Glomerular endothelial cell (primary cell): ENCODE data around the gene MTHFD1. TPM values are rescaled to one million over a fixed set of nuclear protein-coding genes. Genes with fewer than 3 reads are reported as not detected.

Experiments
- DNase-seq: peaks from one replicate; pipeline ENCODE4 v3.0.0-alpha.2; 2011; ENCODE audit warnings: low read depth, low spot score; ENCODE audit errors: extremely low read depth
- total RNA-seq: library from RNA; depleted of rRNA; stranded (reverse); fragments of >200 nt; gene quantifications from 2 replicates; pipeline ENCODE4 v1.2.3, GENCODE V29; 2015

The MTHFD1 gene
- total RNA-seq, 1 donor from 2014 or later: 43.3 TPM

DNA sequence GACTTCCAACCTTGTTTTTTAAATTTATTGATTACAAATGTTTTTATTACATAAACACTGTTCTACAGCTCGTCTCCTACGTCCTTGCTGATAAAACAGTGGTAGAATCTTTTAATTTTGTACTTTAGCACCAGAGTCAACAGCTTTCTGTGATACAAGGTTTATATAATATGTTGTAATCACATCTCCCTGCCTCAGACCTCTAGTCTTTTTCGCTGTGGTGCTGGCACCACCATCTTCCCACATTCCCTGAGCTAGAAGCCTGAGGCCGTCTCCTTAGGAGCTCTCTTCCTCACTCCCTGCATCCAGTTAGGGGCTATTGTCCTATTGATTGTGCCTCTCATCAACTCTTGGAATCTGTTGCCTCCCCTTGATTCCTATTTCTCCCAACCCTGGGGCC lies 17.1 kb downstream of the MTHFD1 start:
- no peak for DNase-seq

- DNase-seq: no peak
These were observed 19.2 kb downstream of the MTHFD1 start for GRCh38 chr14:64407329-64407728.

- DNase-seq: no peak
These were observed 21.2 kb downstream of the MTHFD1 start for GRCh38 chr14:64409126-64409920.

DNA sequence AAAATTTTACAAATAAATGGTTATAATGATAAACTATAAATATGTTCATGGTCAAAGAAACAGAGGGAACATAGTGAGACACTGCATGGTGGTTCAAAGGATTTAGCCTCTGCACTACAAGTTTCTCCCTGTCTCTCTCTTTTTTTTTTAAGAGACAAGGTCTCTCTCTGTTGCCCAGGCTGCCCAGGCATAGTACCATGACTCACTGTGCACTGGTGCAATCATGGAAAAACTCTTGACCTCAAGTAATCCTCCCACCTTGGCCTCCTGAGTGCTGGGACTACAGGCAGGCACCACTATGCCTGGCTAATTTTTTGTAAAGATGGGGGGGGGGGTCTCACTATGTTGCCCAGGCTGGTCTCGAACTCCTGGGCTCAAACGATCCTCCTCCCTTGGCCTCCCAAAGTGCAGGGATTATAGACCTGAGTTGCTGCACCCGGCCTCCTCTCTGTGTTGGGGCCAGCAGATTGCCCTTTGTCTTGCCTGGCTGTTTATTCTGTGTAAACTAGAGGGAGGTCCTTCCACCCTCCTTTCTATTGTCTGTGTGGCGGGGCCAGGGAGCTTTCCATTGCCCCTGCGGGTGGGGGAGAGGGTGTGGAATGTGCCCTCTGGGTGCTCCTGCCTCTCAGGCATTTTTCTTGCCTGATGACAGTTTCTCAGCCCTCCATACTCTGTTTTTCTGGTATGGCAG lies 22.1 kb downstream of the MTHFD1 start:
- DNase-seq: no peak

GRCh38 chr14:64411001-64411400 lies 22.8 kb downstream of the MTHFD1 start:
- no peak for DNase-seq

DNA sequence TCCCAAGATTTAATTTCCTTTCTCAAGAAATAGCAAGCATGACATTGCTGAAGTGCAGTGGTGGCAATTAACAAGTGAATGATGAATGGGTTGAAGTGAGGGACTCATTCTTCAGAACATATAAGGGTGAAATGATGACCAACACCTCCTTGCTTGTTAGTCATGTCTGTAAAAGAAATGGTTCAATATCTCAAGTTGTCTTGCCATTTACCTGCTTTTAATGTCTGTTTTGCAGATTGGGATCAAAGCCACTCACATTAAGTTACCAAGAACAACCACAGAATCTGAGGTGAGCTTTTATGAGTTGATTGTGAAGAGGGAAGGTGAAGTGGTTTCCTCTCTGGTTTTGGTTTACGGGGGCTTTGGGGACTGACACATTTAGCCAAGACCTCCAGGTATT lies 24.1 kb downstream of the MTHFD1 start:
- no peak for DNase-seq

DNA sequence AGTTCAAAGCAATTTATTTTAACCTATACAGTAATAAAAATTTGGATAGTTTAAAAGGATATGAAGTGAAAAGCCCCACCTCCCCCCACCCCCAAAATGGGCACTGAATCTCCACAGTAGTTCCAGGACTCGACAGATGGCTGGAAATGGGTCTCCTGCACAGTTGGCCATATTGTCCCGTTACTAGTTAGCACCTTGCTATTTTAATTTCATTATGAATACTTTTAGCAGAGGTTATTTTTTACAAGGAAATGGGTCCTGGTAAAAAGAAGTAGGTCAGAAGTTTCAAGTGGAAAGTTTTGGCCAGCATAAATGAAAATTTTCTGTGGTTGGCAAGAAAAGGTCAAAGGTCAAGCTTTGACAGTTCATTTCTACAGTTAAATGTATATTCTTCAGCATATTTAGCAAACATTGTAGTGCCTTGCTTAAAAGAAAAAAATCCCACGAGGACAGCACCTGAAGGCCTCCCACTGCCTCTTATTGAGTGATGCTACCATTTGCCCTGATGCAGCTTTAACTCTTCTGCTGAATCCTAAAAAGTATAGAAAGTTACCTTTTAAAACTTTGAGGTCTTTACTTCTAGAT lies 28.3 kb downstream of the MTHFD1 start:
- no peak for DNase-seq

DNA sequence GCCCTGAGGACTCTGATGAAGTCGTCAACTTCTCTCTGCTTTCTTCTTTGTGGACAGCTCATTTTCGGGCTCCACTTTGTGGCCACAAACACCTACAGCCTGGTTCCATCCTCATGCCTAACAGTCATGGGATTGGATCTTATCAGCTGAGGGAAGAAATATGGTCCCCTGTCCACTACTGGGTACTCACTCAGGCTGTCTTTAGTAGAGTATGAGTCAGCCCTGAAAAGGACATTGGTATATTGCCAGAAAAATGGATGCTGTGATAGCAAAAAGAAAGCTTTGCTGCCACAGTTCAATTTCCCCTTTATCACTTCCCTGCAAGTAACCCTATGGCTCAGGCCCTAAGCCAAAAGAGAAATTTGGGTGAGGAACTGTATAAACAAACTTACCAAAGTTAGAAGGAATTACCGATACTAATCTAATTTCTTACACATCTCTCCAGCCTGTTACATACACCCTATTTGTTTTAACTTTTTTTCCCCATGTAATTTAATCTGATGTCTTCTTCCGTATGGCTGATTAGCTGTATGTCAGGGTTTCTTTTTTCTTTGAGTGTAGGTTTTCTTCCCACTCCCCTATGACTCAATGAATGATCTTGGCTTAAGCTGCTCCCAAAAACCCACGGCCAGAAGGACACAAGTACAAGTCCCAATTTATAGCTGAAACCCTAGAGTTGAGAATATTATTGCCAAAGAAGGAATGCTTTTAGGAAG lies 29.1 kb downstream of the MTHFD1 start:
- DNase-seq: no peak

- DNase-seq: no peak
These were observed 29.6 kb downstream of the MTHFD1 start for GRCh38 chr14:64417771-64418125.

GRCh38 chr14:64419003-64419402 lies 30.9 kb downstream of the MTHFD1 start:
- DNase-seq: no peak

GRCh38 chr14:64421166-64421565 lies 33.0 kb downstream of the MTHFD1 start:
- DNase-seq: no peak

GRCh38 chr14:64422005-64422404 lies 33.9 kb downstream of the MTHFD1 start:
- DNase-seq: no peak

GRCh38 chr14:64422756-64423155 lies 34.6 kb downstream of the MTHFD1 start:
- no peak for DNase-seq

DNA sequence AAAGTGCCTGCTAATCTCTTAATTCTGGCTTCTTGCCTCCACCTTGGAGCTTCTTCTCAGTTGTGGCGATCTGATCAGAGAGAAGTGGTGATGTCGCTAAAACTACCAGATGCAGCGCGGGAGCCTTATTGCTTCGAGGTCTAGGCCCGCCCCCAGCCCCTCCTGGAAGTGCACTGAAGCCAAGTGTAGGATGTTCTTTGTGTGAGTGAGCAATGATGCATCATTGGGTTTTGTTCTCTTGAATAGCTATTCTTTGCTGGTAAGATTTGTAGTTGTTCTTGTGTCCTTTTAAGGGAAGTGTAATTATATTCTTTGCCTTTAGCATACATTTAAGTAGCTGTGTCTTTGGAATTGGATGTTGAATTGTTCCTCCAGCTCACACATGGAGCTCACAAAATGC lies 35.8 kb downstream of the MTHFD1 start:
- DNase-seq: no peak

DNA sequence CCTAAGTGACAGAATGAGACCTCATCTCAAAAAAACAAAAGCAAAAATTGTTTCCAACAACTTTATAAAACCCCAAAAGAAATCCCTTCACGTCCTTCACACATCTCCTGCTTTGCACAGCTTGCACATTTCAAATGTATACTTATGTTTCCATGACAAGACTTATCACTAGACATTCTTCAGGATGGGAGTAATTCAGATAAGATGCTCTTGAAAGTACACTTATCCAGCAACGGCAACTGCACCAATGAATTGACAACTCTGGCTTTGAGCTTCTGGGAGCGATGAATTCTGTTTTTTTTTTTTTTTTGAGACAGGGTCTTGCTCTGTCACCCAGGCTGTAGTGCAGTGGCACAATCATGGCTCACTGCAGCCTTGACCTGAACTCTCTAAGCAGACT lies 46.4 kb downstream of the MTHFD1 start:
- DNase-seq: no peak

- no peak for DNase-seq
These were observed 50.2 kb downstream of the MTHFD1 start for GRCh38 chr14:64438181-64438841.

- DNase-seq: no peak
These were observed 51.0 kb downstream of the MTHFD1 start for GRCh38 chr14:64439141-64439540.

DNA sequence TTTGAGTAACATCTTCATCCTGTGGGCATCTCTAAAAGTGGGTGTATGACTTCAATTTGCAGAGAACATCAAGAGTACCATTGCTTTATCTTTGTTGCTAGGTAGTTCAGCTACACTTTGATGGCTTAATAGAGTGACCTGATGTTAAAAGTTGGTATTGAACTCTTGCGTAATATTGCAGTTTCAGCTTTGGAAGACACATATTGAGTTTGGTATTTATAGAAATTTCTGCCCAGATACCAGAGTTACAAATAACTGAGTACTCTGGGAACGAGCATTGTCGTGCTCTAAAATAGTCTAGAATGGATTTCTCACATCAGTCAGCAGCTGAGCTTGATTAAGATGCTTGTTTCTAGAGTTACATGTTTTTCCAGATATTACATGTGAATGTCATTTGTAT lies 52.3 kb downstream of the MTHFD1 start:
- no peak for DNase-seq

DNA sequence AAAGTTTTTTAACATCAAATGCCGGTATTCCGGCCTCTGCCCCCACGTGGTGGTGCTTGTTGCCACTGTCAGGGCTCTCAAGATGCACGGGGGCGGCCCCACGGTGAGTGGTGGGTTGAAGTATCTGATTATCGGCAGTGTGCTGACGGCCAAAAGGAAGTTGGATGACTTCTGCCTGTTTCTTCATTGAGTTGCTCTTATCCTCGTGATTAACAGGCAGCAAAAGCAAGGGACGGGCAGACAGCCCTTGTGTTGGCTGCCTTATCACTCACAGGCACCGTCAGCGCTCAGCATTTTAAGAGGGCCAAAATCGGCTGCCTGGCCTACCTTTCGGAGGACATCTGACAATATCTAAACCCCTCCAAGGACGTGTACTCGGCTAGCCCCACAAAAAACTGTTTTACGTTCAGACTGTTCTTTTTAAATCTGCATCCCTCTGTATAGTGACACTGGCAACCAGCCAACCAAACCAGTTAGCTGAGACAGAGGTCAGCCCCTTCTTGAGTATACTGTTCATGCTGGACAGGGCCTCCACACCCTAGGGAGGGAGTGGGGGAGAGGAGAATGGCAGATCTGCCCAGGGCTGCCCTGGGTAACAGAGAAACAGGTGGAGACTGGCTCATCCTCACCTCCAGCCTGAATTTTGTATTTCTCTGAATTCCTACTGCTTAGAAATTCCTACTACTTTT lies 54.3 kb downstream of the MTHFD1 start:
- DNase-seq: no peak

GRCh38 chr14:64444140-64444539 lies 56.0 kb downstream of the MTHFD1 start:
- no peak for DNase-seq
